A549 (cell line): ENCODE data around the gene CCDC136. TPM values are rescaled to one million over a fixed set of nuclear protein-coding genes. Genes with fewer than 3 reads are reported as not detected.

Experiments
- ATAC-seq, 2 experiments: fragments of 200-7000 bp in 1 of 2; fragments of >200 bp in 1 of 2; cut with Nextera tagmentation in 1 of 2; cut with Tn5 transposase in 1 of 2; 3 replicates each; pipeline versions ENCODE4 v1.8.0 to v1.9.1; 2018 to 2020; ENCODE audit warnings: mild to moderate bottlenecking in 1 of 2, moderate library complexity in 1 of 2
- CTCF ChIA-PET: fragments of 300-600 bp; sonication (Branson Sonifier 250); formaldehyde crosslinking; extraction: SDS; loops from one replicate; lab custom pipeline; 2021; ENCODE audit warnings: antibody characterized with exemption, inconsistent platforms; lab: Yijun Ruan, JAX
- POLR2A ChIA-PET: fragments of 350-600 bp; formaldehyde crosslinking; extraction: SDS; loops from one replicate; lab custom pipeline; 2021; ENCODE audit warnings: antibody characterized with exemption, inconsistent platforms; lab: Yijun Ruan, JAX
- DNase-seq, 2 experiments: peaks; one replicate each; pipeline versions ENCODE4 v3.0.0 to v3.0.0-alpha.2; 2011 to 2016; ENCODE audit warnings: low read depth in 1 of 2, low spot score in 1 of 2
- FAIRE-seq: peaks from 2 replicates; lab custom pipeline; 2011; peaks lifted over from hg19 to GRCh38; lab: Jason Lieb, UNC
- H3K27ac ChIP-seq, 2 experiments: fragments of >200 bp; sonication (Bioruptor Twin); formaldehyde crosslinking; 3 replicates each; pipeline ENCODE4 v1.5.1; 2016 to 2017
- H3K4me1 ChIP-seq: fragments of >200 bp; sonication (Bioruptor Twin); formaldehyde crosslinking; 3 replicates; pipeline ENCODE4 v1.6.1; 2016
- H3K4me2 ChIP-seq: fragments of >200 bp; sonication (Bioruptor Twin); formaldehyde crosslinking; 3 replicates; pipeline ENCODE4 v1.6.1; 2016
- H3K4me3 ChIP-seq: fragments of >200 bp; sonication (Bioruptor Twin); formaldehyde crosslinking; 3 replicates; pipeline ENCODE4 v1.5.1; 2016
- H3K9me3 ChIP-seq: fragments of >200 bp; sonication (Bioruptor Twin); formaldehyde crosslinking; 3 replicates; pipeline ENCODE4 v1.6.1; 2016
- CBX2 ChIP-seq: fragments of 200-600 bp; sonication (generic); IDR thresholded peaks from 2 replicates; pipeline ENCODE4 v1.6.1; 2016; ENCODE audit warnings: low read depth, mild to moderate bottlenecking, borderline replicate concordance
- CEBPB ChIP-seq, 2 experiments: fragments of >200 bp in 1 of 2; sonication (Bioruptor Twin) in 1 of 2; formaldehyde crosslinking in 1 of 2; IDR thresholded peaks; 2 replicates each; pipeline ENCODE4 v1.6.1; 2012 to 2016
- CHD2 ChIP-seq: fragments of 150-350 bp; IDR thresholded peaks from 2 replicates; pipeline ENCODE4 v1.6.1; 2014; ENCODE audit warnings: low read length; ENCODE audit not compliant: partially characterized antibody
- MAZ ChIP-seq: fragments of 150-350 bp; IDR thresholded peaks from 2 replicates; pipeline ENCODE4 v1.6.1; 2014; ENCODE audit warnings: antibody characterized with exemption, low read depth, low read length, borderline replicate concordance
- MYC ChIP-seq: IDR thresholded peaks from 2 replicates; pipeline ENCODE4 v1.6.1; 2012; ENCODE audit warnings: mild to moderate bottlenecking, inconsistent platforms, low read length, improper control_type of control experiment, borderline replicate concordance
- NFE2L2 ChIP-seq: fragments of 150-350 bp; conservative IDR thresholded peaks from 2 replicates; pipeline ENCODE4 v1.6.1; 2014; ENCODE audit warnings: low read length
- NPAS2 ChIP-seq: fragments of 250-450 bp; sonication (Bioruptor Pico); IDR thresholded peaks from 2 replicates; pipeline ENCODE4 v1.8.0; 2022; ENCODE audit warnings: mild to moderate bottlenecking, moderate library complexity, borderline replicate concordance
- PHF8 ChIP-seq: fragments of 200-600 bp; sonication (generic); IDR thresholded peaks from 2 replicates; pipeline ENCODE4 v1.6.1; 2016; ENCODE audit warnings: low read depth, mild to moderate bottlenecking, antibody characterized with exemption, moderate library complexity, borderline replicate concordance
- POLR2AphosphoS2 ChIP-seq: conservative IDR thresholded peaks from 2 replicates; pipeline ENCODE4 v1.6.1; 2012; ENCODE audit warnings: low read length, improper control_type of control experiment, inconsistent platforms
- RARB ChIP-seq: fragments of 250-450 bp; sonication (Bioruptor Pico); IDR thresholded peaks from 2 replicates; pipeline ENCODE4 v1.8.0; 2021; ENCODE audit warnings: mild to moderate bottlenecking, moderate library complexity
- SREBF2 ChIP-seq: fragments of 450-650 bp; IDR thresholded peaks from 2 replicates; pipeline ENCODE4 v1.6.1; 2014; ENCODE audit warnings: mild to moderate bottlenecking, moderate library complexity
- ZC3H11A ChIP-seq: fragments of 450-650 bp; IDR thresholded peaks from 2 replicates; pipeline ENCODE4 v1.6.1; 2014; ENCODE audit warnings: antibody characterized with exemption, mild to moderate bottlenecking
- ZNF302 ChIP-seq: fragments of 250-450 bp; sonication (Bioruptor Pico); IDR thresholded peaks from 2 replicates; pipeline ENCODE4 v1.9.0; 2021; ENCODE audit warnings: inconsistent platforms, mild to moderate bottlenecking, moderate library complexity
- WGBS: methylation state at CpG from one replicate; pipeline ENCODE4 v1.1.6; 2017; ENCODE audit errors: missing lambda C conversion rate; 5-methylcytosine and 5-hydroxymethylcytosine counted together
- polyA plus RNA-seq, 4 experiments: library from polyadenylated mRNA; depleted of rRNA in 3 of 4; stranded (reverse); fragments of >200 nt; fragmentation: RNase III in 1 of 4; extraction: RNeasy Plus Mini Kit Qiagen cat#74134 plus additional on column Dnase treatment in 1 of 4; gene quantifications; 2 replicates in 3 of 4; 3 replicates in 1 of 4; pipeline ENCODE4 v1.2.3, GENCODE V29; 2011 to 2017
- TF ChIP-seq, protein P1 (sequence below): fragments of 150-350 bp; IDR thresholded peaks from 2 replicates; pipeline ENCODE4 v1.6.1; 2014; ENCODE audit warnings: low read depth, mild to moderate bottlenecking, low read length
- TF ChIP-seq, protein P2 (sequence below): fragments of >200 bp; sonication (Bioruptor Twin); formaldehyde crosslinking; IDR thresholded peaks from 3 replicates; pipeline ENCODE4 v1.6.1; 2016
- TF ChIP-seq, protein P3 (sequence below): IDR thresholded peaks from 2 replicates; pipeline ENCODE4 v1.6.1; 2012; ENCODE audit warnings: low read depth, borderline replicate concordance
- TF ChIP-seq, protein P4 (sequence below): fragments of 450-650 bp; IDR thresholded peaks from 2 replicates; pipeline ENCODE4 v1.6.1; 2014; ENCODE audit warnings: antibody characterized with exemption
- TF ChIP-seq, protein P5 (sequence below): fragments of 250-450 bp; sonication (Bioruptor Pico); IDR thresholded peaks from 2 replicates; pipeline ENCODE4 v1.5.0; 2021; ENCODE audit warnings: mild to moderate bottlenecking, moderate library complexity, borderline replicate concordance

CCDC136 gene
- polyA plus RNA-seq, 2 of the 4 experiments (the other 2 are of a cell fraction) = 4.7 to 5.4 TPM

DNA sequence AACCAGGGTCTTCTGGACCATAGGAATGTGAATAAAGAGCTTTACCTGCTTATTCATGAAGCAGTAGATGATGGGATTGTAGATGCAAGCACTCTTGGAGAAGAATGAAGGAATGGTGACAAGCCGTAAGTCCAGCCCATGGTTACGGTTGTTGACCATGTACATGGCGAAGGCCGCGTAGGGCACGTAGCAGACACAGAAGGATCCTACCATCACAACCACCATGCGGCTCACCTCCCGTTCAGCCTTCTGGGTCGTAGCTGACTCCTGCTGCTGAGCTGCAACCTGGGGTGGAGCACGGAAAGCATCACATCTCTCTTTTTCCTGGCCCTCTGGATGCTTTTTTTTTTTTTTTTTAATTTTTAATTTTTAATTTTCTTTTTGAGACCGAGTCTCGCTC, 18.2 kb upstream of the CCDC136 start:
- no peak for FAIRE-seq
- POLR2A ChIA-PET = no interaction called here
- no peak for ATAC-seq
- Histone ChIP-seq H3K27ac (no peak overlapping the region), H3K9me3 (peaks cover 17% of the 10 kb centered on the region), H3K4me2 (no peak overlapping the region), H3K4me3 (no peak overlapping the region), H3K4me1 (no peaks in the 10 kb centered on the region)
- DNase-seq = no peak
- CTCF ChIA-PET = interaction anchor here (0.7 kb wide), 1 partner anchor 50 kb away, joined by 3 read pairs; no protein-coding TSS in a partner anchor
- 96% methylated on average over 12 of the region's 12 CpGs for WGBS
- TF ChIP-seq SREBF2 (no peak), ZC3H11A (no peak), MAZ (no peak), RARB (no peak), PHF8 (no peak), NFE2L2 (no peak), CHD2 (no peak), NPAS2 (CRISPR knock-in tag) (no peak), ZNF302 (no peak)
- TF ChIP-seq, protein P1, sequence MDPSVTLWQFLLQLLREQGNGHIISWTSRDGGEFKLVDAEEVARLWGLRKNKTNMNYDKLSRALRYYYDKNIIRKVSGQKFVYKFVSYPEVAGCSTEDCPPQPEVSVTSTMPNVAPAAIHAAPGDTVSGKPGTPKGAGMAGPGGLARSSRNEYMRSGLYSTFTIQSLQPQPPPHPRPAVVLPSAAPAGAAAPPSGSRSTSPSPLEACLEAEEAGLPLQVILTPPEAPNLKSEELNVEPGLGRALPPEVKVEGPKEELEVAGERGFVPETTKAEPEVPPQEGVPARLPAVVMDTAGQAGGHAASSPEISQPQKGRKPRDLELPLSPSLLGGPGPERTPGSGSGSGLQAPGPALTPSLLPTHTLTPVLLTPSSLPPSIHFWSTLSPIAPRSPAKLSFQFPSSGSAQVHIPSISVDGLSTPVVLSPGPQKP = no peak
- TF ChIP-seq, protein P2, sequence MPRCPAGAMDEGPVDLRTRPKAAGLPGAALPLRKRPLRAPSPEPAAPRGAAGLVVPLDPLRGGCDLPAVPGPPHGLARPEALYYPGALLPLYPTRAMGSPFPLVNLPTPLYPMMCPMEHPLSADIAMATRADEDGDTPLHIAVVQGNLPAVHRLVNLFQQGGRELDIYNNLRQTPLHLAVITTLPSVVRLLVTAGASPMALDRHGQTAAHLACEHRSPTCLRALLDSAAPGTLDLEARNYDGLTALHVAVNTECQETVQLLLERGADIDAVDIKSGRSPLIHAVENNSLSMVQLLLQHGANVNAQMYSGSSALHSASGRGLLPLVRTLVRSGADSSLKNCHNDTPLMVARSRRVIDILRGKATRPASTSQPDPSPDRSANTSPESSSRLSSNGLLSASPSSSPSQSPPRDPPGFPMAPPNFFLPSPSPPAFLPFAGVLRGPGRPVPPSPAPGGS = no peak
- TF ChIP-seq, protein P3, sequence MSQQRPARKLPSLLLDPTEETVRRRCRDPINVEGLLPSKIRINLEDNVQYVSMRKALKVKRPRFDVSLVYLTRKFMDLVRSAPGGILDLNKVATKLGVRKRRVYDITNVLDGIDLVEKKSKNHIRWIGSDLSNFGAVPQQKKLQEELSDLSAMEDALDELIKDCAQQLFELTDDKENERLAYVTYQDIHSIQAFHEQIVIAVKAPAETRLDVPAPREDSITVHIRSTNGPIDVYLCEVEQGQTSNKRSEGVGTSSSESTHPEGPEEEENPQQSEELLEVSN = no peak
- TF ChIP-seq, protein P4, sequence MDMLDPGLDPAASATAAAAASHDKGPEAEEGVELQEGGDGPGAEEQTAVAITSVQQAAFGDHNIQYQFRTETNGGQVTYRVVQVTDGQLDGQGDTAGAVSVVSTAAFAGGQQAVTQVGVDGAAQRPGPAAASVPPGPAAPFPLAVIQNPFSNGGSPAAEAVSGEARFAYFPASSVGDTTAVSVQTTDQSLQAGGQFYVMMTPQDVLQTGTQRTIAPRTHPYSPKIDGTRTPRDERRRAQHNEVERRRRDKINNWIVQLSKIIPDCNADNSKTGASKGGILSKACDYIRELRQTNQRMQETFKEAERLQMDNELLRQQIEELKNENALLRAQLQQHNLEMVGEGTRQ = no peak
- TF ChIP-seq, protein P5, sequence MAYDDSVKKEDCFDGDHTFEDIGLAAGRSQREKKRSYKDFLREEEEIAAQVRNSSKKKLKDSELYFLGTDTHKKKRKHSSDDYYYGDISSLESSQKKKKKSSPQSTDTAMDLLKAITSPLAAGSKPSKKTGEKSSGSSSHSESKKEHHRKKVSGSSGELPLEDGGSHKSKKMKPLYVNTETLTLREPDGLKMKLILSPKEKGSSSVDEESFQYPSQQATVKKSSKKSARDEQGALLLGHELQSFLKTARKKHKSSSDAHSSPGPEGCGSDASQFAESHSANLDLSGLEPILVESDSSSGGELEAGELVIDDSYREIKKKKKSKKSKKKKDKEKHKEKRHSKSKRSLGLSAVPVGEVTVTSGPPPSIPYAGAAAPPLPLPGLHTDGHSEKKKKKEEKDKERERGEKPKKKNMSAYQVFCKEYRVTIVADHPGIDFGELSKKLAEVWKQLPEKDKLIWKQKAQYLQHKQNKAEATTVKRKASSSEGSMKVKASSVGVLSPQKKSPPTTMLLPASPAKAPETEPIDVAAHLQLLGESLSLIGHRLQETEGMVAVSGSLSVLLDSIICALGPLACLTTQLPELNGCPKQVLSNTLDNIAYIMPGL (CRISPR knock-in tag) = no peak

DNA sequence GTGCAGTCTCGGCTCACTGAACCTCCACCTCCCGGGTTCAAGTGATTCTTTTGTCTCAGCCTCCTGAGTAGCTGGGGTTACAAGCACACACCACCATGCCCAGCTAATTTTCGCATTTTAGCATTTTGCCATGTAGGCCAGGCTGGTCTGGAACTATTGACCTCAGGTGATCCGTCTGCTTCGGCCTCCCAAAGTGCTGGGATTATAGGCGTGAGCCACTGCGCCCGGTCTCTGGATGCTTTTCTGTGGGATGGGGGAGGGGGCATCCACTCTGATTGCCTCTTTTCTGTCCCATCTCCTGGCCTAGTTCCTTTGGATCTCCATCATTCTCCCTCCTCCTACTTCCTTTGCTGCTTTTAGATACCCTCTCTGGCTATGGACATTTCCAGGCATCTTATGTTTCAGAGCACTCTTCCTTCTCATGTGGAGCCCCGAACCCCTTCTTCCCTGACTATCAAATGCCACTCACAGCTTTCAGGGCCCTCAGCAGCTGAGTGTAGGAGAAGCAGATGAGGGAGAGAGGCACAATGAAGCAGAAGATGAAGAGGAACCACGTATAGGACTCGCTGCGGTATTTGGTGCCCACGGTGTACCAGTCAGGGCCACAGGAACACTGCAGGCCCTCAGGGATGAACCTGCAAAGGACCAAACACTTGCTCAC, 17.6 kb upstream of the CCDC136 start:
- no peak overlapping the region for H3K27ac ChIP-seq
- H3K4me2 ChIP-seq = no peak overlapping the region
- ATAC-seq (no peak), FAIRE-seq (no peak), DNase-seq (no peak)
- CTCF ChIA-PET = interaction anchor here (0.7 kb wide), 2 partner anchors 28 to 51 kb away, joined by 3 to 4 read pairs; no protein-coding TSS in a partner anchor
- H3K4me3 ChIP-seq = no peak overlapping the region
- peaks cover 17% of the 10 kb centered on the region for H3K9me3 ChIP-seq
- POLR2A ChIA-PET = no interaction called here
- no peaks in the 10 kb centered on the region for H3K4me1 ChIP-seq
- TF ChIP-seq NFE2L2 (no peak), POLR2AphosphoS2 (peak; percentile 70; the same call in 1 of the 2 replicates)
- WGBS = 92% methylated on average over 13 of the region's 13 CpGs

DNA sequence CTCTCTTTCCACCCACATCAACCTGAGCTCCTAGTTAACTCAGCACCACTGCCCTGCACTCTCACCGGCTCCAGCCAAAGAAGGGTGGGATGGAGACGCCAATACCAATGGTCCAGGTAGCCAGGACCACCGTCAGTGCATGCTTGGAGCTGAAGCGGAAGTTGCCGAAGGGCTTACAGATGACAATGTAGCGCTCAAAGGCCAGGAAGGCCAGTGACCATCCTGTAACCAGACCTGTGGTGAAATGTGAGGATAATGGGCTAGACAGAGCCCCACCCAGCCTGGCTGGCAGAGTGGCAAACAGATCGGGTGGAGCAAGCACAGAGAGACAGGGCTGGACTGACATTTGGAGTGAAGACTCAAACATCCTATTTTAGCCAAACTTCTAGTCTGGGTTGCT, 16.8 kb upstream of the CCDC136 start:
- no peak for FAIRE-seq
- WGBS = 97% methylated on average over 7 of the region's 7 CpGs
- no peak; a peak in 2 of 6 replicates for ATAC-seq
- POLR2A ChIA-PET = no interaction called here
- no peak overlapping the region for H3K4me3 ChIP-seq
- H3K4me1 ChIP-seq = no peaks in the 10 kb centered on the region
- H3K9me3 ChIP-seq = peaks cover 17% of the 10 kb centered on the region
- CTCF ChIA-PET = interaction anchor here (0.7 kb wide), 1 partner anchor 29 kb away, joined by 4 read pairs; no protein-coding TSS in a partner anchor
- H3K4me2 ChIP-seq = no peak overlapping the region
- TF ChIP-seq NPAS2 (CRISPR knock-in tag) (no peak), CBX2 (no peak), CEBPB (IDR thresholded peaks at IDR 0.05) (no peak), MYC (no peak)
- no peak for DNase-seq
- no peak overlapping the region for H3K27ac ChIP-seq
